Measurements from ENCODE around the gene TNFRSF1A.

DNA sequence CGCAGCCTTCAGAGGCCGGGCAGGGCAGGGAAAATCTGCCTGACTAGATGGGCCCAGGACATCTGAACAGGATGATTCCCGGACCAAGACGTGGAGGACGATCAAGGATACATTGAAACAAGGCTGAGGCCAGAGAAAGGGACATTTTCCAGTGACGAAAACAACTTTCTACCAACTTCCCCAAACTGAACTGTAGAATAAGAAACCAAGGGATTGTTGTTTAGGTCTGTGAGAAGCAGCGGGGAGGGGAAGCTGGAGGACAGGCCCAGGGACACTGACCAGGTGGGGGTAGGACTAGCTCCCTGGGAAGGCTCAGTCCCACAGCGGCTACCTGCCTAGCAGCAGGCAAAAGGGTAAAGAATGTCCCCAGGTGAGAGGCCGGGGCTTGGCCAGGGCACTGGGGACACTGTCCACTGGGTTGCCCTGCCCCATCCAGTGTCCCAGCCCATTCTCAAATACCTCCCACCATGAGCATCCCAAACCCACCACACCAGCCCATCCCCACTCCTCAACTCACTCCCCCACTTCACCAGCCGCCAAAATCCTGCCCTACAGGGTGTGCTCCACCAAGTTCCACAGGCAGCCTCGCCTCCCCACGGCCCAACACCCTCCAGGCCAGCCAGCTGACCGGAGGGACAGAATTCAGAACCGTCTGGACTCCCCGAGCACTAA lies 995 bp downstream of the TNFRSF1A start:
- TF ChIP-seq, protein P1, sequence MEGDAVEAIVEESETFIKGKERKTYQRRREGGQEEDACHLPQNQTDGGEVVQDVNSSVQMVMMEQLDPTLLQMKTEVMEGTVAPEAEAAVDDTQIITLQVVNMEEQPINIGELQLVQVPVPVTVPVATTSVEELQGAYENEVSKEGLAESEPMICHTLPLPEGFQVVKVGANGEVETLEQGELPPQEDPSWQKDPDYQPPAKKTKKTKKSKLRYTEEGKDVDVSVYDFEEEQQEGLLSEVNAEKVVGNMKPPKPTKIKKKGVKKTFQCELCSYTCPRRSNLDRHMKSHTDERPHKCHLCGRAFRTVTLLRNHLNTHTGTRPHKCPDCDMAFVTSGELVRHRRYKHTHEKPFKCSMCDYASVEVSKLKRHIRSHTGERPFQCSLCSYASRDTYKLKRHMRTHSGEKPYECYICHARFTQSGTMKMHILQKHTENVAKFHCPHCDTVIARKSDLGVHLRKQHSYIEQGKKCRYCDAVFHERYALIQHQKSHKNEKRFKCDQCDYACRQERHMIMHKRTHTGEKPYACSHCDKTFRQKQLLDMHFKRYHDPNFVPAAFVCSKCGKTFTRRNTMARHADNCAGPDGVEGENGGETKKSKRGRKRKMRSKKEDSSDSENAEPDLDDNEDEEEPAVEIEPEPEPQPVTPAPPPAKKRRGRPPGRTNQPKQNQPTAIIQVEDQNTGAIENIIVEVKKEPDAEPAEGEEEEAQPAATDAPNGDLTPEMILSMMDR (IDR thresholded peaks at IDR 0.05) = no peak
- TF ChIP-seq POLR2A (IDR thresholded peaks at IDR 0.05) = no peak
- TF ChIP-seq POLR2AphosphoS5 (IDR thresholded peaks at IDR 0.05) = no peak

Data from transverse colon (tissue), 4 donors.